ENCODE results near the gene HDAC9. TPM values are rescaled to one million over a fixed set of nuclear protein-coding genes. Genes with fewer than 3 reads are reported as not detected.

Gene HDAC9
- total RNA-seq, 4 donors from 2014 or later = 3.4 to 7.2 (median 4.5) TPM

DNA sequence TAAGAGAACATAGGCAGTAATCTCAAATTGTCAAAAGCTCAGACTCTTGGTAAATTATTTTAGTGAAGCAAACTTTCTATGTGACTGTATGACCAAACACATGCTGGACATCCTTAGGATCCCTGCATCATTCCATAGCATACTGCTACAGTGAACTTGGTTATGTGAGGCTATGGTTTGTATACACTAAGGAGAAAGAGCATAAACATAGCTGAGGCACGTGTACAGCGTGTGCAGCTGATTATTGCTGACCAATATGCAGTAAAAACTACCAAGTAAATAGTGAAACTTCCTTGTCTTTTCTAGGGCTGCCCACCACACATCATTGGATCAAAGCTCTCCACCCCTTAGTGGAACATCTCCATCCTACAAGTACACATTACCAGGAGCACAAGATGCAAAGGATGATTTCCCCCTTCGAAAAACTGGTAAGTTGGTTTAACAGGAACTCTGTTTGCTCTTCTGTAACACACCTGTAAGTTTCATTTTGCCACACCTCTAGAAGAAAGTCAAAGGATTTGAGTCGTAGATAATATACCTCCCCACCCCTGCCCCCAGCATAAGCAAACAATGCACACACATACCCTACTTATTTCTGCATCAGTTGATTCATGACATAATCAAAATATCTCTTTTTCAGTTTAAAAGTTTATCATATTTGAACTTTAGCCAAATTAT lies 98.2 kb downstream of the HDAC9 start:
- Histone ChIP-seq H3K9me3 (no peaks in the 10 kb centered on the region), H3K4me1 (no peaks in the 10 kb centered on the region), H3K27me3 (no peaks in the 10 kb centered on the region), H3K4me3 (no peak overlapping the region), H3K27ac (no peak overlapping the region), H3K36me3 (no peaks in the 10 kb centered on the region)
- no peak for TF ChIP-seq POLR2A (IDR thresholded peaks at IDR 0.05)
- TF ChIP-seq, protein P1, sequence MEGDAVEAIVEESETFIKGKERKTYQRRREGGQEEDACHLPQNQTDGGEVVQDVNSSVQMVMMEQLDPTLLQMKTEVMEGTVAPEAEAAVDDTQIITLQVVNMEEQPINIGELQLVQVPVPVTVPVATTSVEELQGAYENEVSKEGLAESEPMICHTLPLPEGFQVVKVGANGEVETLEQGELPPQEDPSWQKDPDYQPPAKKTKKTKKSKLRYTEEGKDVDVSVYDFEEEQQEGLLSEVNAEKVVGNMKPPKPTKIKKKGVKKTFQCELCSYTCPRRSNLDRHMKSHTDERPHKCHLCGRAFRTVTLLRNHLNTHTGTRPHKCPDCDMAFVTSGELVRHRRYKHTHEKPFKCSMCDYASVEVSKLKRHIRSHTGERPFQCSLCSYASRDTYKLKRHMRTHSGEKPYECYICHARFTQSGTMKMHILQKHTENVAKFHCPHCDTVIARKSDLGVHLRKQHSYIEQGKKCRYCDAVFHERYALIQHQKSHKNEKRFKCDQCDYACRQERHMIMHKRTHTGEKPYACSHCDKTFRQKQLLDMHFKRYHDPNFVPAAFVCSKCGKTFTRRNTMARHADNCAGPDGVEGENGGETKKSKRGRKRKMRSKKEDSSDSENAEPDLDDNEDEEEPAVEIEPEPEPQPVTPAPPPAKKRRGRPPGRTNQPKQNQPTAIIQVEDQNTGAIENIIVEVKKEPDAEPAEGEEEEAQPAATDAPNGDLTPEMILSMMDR (IDR thresholded peaks at IDR 0.05) = no peak
- no peak for DNase-seq (ENCODE audit: low spot score in 2 of 2)
- WGBS = 78% methylated on average over 4 of the region's 4 CpGs

DNA sequence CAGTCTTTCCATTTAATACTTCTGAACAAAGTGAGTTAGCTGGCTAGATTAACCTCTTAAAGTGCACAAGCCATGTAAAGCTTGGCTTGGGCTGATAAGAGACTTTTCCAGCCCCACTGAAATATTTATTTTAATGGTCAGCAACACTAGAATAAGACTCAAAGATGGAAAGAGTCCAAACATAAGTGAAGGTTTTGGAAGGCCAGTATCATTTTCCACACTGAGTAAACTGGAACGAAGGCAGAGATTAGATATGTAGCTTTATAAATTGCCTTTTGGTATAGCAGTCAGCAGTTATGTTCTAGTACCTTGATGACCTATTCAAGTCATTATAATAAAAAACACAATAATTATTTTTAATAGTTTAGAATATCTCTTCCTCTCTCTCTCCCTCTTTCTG lies 102.2 kb downstream of the HDAC9 start:
- WGBS = 63% methylated on average over 1 of the region's 1 CpG
- H3K36me3 ChIP-seq = no peaks in the 10 kb centered on the region
- no peak overlapping the region for H3K27ac ChIP-seq
- H3K27me3 ChIP-seq = no peaks in the 10 kb centered on the region
- H3K4me3 ChIP-seq = no peak overlapping the region
- H3K4me1 ChIP-seq = no peaks in the 10 kb centered on the region
- TF ChIP-seq POLR2A (IDR thresholded peaks at IDR 0.05) = no peak
- TF ChIP-seq POLR2AphosphoS5 (IDR thresholded peaks at IDR 0.05) = no peak
- TF ChIP-seq, protein P1 (IDR thresholded peaks at IDR 0.05) = no peak
- no peak for TF ChIP-seq EP300 (IDR thresholded peaks at IDR 0.05)
- no peak for DNase-seq (ENCODE audit: low spot score in 2 of 2)
- no peaks in the 10 kb centered on the region for H3K9me3 ChIP-seq

DNA sequence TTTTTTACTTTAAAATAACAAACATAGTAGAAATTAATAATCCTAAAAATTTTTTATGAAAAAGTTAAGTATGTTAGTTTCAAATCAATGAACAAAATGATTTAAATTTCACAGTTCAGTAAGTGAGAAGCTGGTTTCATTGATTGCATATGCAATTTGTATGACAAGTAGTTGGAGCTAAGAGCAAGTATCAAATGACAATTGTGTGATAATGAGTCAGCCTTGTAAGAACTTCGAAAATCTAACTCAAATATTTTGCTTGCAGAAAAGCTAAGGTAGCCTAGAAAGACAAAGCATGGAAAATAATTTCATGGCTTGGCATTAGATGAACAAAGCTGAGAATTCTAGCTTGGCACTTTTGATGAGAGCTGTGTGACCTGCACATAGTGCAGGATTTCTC lies 111.5 kb downstream of the HDAC9 start:
- DNase-seq (ENCODE audit: low spot score in 2 of 2) = no peak
- Histone ChIP-seq H3K4me1 (no peaks in the 10 kb centered on the region), H3K27me3 (no peaks in the 10 kb centered on the region), H3K4me3 (no peak overlapping the region), H3K36me3 (no peaks in the 10 kb centered on the region), H3K9me3 (peaks cover 13% of the 10 kb centered on the region), H3K27ac (no peak overlapping the region)
- no peak for TF ChIP-seq EP300 (IDR thresholded peaks at IDR 0.05)
- whole genome bisulfite sequencing = 56% methylated on average over 1 of the region's 1 CpG

DNA sequence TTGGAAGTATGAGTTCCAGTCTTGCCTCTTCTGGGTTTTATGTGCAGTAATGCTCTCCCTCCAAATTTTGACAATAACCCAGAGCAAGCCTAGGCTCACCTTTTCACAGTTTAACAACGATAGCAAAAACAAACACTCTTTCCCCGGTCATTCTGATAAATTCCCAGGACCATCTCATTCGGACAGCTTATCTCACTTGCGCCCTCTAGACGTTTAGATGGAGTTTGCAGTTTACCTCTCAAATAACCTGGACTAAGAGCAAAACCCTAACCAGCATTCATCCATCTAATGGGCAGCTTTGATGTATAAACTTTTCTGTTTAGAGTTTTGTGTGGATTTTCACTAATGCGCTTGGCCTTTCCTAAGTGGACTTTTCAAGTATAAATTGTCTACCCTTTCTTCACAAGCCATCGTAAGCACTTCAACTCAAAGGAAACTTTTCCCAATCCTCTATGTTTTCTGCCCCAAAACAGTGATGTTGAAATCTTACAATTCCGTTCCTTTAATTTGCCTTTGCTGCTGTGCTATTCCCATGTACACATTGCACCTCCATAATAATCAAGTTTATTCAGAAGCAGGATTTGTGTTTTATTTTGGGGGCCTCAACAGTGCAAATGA lies 114.9 kb downstream of the HDAC9 start:
- Histone ChIP-seq H3K4me3 (no peak overlapping the region), H3K36me3 (no peaks in the 10 kb centered on the region), H3K27me3 (no peaks in the 10 kb centered on the region), H3K27ac (no peak overlapping the region), H3K9me3 (no peaks in the 10 kb centered on the region), H3K4me1 (no peaks in the 10 kb centered on the region)
- TF ChIP-seq, protein P1 (IDR thresholded peaks at IDR 0.05) = peak in 1 of 2 donors; percentile 17
- no peak for TF ChIP-seq POLR2A (IDR thresholded peaks at IDR 0.05)
- WGBS = 65% methylated on average over 8 of the region's 8 CpGs
- no peak for DNase-seq (ENCODE audit: low spot score in 2 of 2)

DNA sequence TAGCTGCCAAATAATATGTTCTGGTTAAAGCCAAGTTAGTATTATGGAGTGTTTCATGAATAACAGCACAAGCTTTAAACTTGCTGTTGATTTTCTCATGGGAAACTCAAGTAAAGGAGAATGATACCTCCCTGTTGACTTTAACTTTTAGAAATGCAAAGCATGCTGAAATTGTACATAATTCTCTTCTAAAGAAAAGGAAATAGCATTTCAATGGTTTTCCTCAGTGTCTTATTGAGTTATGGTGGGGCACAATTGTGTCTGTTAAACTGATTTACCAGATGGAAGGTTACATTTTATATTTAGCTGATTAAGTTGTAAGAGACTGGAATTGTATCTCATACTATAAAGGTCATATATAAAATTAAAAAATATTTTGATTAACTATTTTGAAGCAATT lies 119.3 kb downstream of the HDAC9 start:
- Histone ChIP-seq H3K27me3 (no peaks in the 10 kb centered on the region), H3K36me3 (no peaks in the 10 kb centered on the region), H3K4me1 (no peaks in the 10 kb centered on the region), H3K4me3 (no peak overlapping the region), H3K27ac (no peak overlapping the region), H3K9me3 (no peaks in the 10 kb centered on the region)
- no peak for TF ChIP-seq EP300 (IDR thresholded peaks at IDR 0.05)
- TF ChIP-seq, protein P1 (IDR thresholded peaks at IDR 0.05) = no peak
- no peak for TF ChIP-seq POLR2A (IDR thresholded peaks at IDR 0.05)
- TF ChIP-seq POLR2AphosphoS5 (IDR thresholded peaks at IDR 0.05) = no peak
- DNase-seq (ENCODE audit: low spot score in 2 of 2) = no peak

DNA sequence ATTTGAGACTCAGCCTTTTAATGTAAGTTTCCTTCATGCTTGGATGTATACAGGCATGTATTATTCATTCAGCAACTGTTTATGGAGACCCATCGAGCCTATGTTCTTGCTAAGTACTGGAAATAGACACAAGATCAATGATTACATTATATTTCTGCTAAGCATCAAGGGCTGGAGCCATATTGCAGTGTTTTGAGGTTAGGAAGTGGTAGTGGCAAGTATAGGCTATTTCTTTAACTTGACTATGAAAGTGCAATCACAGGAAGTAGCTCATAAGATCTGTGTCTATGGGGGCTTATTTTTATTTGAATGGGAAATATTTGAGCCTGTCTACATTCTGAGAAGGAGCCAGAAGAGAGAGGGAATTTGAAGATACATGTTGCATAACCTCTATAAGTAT lies 123.8 kb downstream of the HDAC9 start:
- Histone ChIP-seq H3K4me3 (no peak overlapping the region), H3K27ac (no peak overlapping the region), H3K36me3 (no peaks in the 10 kb centered on the region), H3K27me3 (no peaks in the 10 kb centered on the region), H3K4me1 (no peaks in the 10 kb centered on the region), H3K9me3 (no peaks in the 10 kb centered on the region)
- no peak for DNase-seq (ENCODE audit: low spot score in 2 of 2)
- TF ChIP-seq POLR2AphosphoS5 (IDR thresholded peaks at IDR 0.05) = no peak
- TF ChIP-seq POLR2A (IDR thresholded peaks at IDR 0.05) = no peak
- TF ChIP-seq EP300 (IDR thresholded peaks at IDR 0.05) = no peak
- TF ChIP-seq, protein P1 (IDR thresholded peaks at IDR 0.05) = no peak
- 58% methylated on average over 1 of the region's 1 CpG for WGBS
